ENCODE measurements around the gene EPO. TPM values are rescaled to one million over a fixed set of nuclear protein-coding genes. Genes with fewer than 3 reads are reported as not detected.

The EPO gene
- total RNA-seq, 1 donor: not detected

DNA sequence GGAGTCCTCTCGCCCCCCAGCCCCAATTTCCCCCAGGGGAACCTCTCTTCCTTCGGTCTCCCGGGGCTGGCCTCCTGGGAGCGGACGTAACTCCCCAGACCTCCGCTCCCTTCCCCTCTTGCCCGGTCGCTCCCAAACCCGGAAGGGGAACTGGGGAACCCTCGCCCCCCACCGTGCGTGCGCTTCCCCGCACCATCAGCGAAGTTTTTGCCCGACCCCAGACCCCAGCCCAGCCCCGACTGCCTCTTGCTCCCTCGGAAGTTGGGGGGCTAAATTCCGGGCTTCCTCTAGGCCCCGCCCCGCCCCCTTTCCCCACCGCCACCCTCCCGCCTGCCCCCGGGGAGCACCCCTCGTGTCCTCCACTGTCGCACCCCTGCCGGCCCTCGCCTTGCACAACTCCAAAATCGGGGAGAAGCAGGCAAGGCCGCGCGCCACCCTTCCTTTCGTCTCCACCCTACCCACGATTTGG is 46.3 kb upstream of the EPO start:
- peak overlapping the region; percentile 98 for H3K27ac ChIP-seq (ENCODE audit: low read depth, low read length)
- TF ChIP-seq, protein P1, sequence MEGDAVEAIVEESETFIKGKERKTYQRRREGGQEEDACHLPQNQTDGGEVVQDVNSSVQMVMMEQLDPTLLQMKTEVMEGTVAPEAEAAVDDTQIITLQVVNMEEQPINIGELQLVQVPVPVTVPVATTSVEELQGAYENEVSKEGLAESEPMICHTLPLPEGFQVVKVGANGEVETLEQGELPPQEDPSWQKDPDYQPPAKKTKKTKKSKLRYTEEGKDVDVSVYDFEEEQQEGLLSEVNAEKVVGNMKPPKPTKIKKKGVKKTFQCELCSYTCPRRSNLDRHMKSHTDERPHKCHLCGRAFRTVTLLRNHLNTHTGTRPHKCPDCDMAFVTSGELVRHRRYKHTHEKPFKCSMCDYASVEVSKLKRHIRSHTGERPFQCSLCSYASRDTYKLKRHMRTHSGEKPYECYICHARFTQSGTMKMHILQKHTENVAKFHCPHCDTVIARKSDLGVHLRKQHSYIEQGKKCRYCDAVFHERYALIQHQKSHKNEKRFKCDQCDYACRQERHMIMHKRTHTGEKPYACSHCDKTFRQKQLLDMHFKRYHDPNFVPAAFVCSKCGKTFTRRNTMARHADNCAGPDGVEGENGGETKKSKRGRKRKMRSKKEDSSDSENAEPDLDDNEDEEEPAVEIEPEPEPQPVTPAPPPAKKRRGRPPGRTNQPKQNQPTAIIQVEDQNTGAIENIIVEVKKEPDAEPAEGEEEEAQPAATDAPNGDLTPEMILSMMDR (IDR thresholded peaks at IDR 0.05; ENCODE audit: extremely low read depth, low read depth, low read length): no peak

DNA sequence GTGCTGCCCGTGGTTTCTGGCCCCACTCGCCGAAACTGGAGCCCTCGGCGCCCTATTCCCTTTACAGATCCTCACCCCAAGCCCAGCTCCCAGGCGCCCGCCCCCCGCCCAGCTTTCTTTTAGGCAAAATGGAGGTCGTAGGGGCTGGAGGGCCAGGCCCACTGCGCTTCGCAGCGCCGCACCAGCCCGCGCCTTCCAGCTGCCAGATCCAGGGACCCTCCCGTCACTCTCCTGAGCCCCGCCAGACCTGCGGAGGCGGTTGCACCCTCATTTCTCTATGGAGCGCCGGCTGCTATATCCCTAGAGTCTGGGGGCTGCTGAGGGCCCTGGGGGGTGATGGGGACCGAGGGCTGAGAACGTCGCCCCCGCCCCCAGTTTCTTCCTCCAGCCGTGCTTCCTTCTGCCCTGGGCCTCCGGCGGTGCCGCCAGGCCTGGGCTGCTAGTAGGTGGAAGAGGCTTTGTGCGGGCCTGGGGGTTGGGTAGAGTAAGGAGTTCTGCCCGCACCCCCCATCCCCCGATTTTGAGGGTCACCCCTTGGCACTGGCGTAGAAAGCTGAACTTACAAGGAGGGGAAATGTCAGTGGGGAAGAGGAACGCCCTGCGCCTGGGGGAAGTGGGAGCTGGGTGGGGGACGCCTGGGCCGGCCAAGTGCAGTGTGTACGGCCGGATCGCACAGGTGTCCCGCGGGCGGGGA is 45.7 kb upstream of the EPO start:
- TF ChIP-seq, protein P1 (IDR thresholded peaks at IDR 0.05; ENCODE audit: extremely low read depth, low read depth, low read length): no peak

More for the DNA sequence above, 46.3 kb upstream of the EPO start:
- Histone ChIP-seq H3K4me1 (ENCODE audit: insufficient read depth, low read length) (no peaks in the 10 kb centered on the region), H3K4me3 (ENCODE audit: insufficient read depth, low read length) (peak overlapping the region; percentile 90), H4K20me1 (ENCODE audit: insufficient read depth, low read length) (peaks cover 22% of the 10 kb centered on the region), H3K36me3 (ENCODE audit: insufficient read depth, low read length) (peaks cover 26% of the 10 kb centered on the region), H3K4me2 (ENCODE audit: insufficient read depth, low read length) (peak overlapping the region; percentile 79), H3K79me2 (ENCODE audit: insufficient read depth, low read length) (peaks cover 46% of the 10 kb centered on the region), H3K9me3 (ENCODE audit: low read depth, low read length) (no peaks in the 10 kb centered on the region), H2AFZ (ENCODE audit: low read length) (peak overlapping the region; percentile 84), H3K27me3 (ENCODE audit: insufficient read depth, low read length) (peaks cover 2% of the 10 kb centered on the region)
- peak; percentile 95 for DNase-seq (ENCODE audit: insufficient read length, low spot score, missing footprints)

DNA sequence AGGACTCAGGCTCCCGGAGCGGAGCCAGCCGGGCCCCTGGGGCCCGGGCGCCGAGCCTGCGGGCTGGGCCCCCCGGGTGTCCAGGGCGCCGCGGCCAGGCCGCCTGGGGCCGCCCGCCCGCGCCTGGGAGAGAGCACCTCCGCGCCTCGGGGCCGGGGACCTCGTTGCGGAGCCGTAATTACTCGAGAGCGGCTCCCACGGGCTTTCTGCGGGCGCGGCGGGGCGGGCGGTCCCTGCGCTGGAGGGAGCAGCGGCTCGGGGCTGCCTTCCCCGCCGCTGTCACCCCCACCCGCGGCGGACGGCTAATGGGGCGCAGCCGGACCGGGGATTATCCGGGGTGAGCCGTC is 45.2 kb upstream of the EPO start:
- Histone ChIP-seq H3K27ac (ENCODE audit: low read depth, low read length) (no peak overlapping the region), H3K9me3 (ENCODE audit: low read depth, low read length) (no peaks in the 10 kb centered on the region), H2AFZ (ENCODE audit: low read length) (no peak overlapping the region), H3K27me3 (ENCODE audit: insufficient read depth, low read length) (peaks cover 2% of the 10 kb centered on the region), H4K20me1 (ENCODE audit: insufficient read depth, low read length) (peaks cover 24% of the 10 kb centered on the region), H3K4me2 (ENCODE audit: insufficient read depth, low read length) (peak overlapping the region; percentile 83), H3K79me2 (ENCODE audit: insufficient read depth, low read length) (peaks cover 46% of the 10 kb centered on the region), H3K4me3 (ENCODE audit: insufficient read depth, low read length) (peak overlapping the region; percentile 90), H3K4me1 (ENCODE audit: insufficient read depth, low read length) (peaks cover under 1% of the 10 kb centered on the region), H3K36me3 (ENCODE audit: insufficient read depth, low read length) (peaks cover 31% of the 10 kb centered on the region)
- TF ChIP-seq, protein P1 (IDR thresholded peaks at IDR 0.05; ENCODE audit: extremely low read depth, low read depth, low read length): no peak
- DNase-seq (ENCODE audit: insufficient read length, low spot score, missing footprints): no peak

More for the DNA sequence above, 45.7 kb upstream of the EPO start:
- Histone ChIP-seq H3K79me2 (ENCODE audit: insufficient read depth, low read length) (peaks cover 46% of the 10 kb centered on the region), H3K4me2 (ENCODE audit: insufficient read depth, low read length) (peak overlapping the region; percentile 79), H2AFZ (ENCODE audit: low read length) (no peak overlapping the region), H3K27ac (ENCODE audit: low read depth, low read length) (peak overlapping the region; percentile 51), H4K20me1 (ENCODE audit: insufficient read depth, low read length) (peaks cover 22% of the 10 kb centered on the region), H3K27me3 (ENCODE audit: insufficient read depth, low read length) (peaks cover 2% of the 10 kb centered on the region), H3K4me1 (ENCODE audit: insufficient read depth, low read length) (no peaks in the 10 kb centered on the region), H3K36me3 (ENCODE audit: insufficient read depth, low read length) (peaks cover 31% of the 10 kb centered on the region), H3K9me3 (ENCODE audit: low read depth, low read length) (no peaks in the 10 kb centered on the region), H3K4me3 (ENCODE audit: insufficient read depth, low read length) (peak overlapping the region; percentile 90)
- DNase-seq (ENCODE audit: insufficient read length, low spot score, missing footprints): peak; percentile 92

DNA sequence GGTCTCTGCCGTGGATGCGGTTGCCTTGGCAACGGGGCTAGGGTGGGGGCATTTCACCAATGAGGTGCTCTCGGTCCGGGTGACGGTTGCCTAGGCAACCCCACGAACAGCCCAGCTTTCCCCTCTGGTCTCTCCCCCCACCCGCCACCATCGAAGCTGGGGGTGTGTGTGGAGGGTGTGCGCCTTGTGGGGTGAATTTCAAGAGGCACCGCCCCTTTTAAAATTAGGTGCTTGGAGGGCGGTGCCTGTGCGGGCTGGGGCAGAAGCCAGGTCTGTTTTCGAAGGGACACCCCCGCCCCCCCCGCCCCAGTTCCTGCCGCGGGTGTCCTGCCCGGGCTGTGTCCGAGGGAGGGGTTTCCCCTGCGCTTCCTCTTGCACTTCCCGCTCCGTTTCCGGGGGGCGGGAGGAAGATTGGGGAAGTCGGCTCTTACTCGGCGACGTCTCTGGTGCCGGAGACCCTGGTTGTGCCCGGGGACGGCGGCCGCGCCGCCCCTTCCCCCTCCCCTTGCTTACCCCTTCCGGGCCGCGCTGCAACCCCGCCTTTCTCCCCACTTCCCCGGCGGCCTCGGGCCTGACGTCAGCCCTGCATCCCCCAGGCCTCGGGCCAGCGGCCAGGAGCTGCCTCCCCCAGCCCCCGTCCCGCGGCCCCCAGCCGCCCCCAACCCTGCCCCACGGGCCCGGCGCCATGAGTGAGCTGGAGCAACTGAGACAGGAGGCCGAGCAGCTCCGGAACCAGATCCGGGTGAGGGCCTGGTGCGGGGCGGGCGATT is 44.5 kb upstream of the EPO start:
- Histone ChIP-seq H3K27ac (ENCODE audit: low read depth, low read length) (no peak overlapping the region), H3K36me3 (ENCODE audit: insufficient read depth, low read length) (peaks cover 33% of the 10 kb centered on the region), H2AFZ (ENCODE audit: low read length) (no peak overlapping the region)

More for the DNA sequence above, 44.5 kb upstream of the EPO start:
- Histone ChIP-seq H4K20me1 (ENCODE audit: insufficient read depth, low read length) (peaks cover 27% of the 10 kb centered on the region), H3K79me2 (ENCODE audit: insufficient read depth, low read length) (peaks cover 46% of the 10 kb centered on the region), H3K4me3 (ENCODE audit: insufficient read depth, low read length) (peak overlapping the region; percentile 90), H3K27me3 (ENCODE audit: insufficient read depth, low read length) (no peaks in the 10 kb centered on the region), H3K9me3 (ENCODE audit: low read depth, low read length) (no peaks in the 10 kb centered on the region), H3K4me2 (ENCODE audit: insufficient read depth, low read length) (peak overlapping the region; percentile 83), H3K4me1 (ENCODE audit: insufficient read depth, low read length) (peaks cover 3% of the 10 kb centered on the region)
- TF ChIP-seq, protein P1 (IDR thresholded peaks at IDR 0.05; ENCODE audit: extremely low read depth, low read depth, low read length): no peak
- DNase-seq (ENCODE audit: insufficient read length, low spot score, missing footprints): peak; percentile 97

Measured in osteoblast (primary cell).